Renal cortical epithelial cell (primary cell): ENCODE results near the gene ZNF227. TPM values are rescaled to one million over a fixed set of nuclear protein-coding genes. Genes with fewer than 3 reads are reported as not detected.
"Not testable (repeated sequence)": the region's sequence is repeated elsewhere in the genome, so short reads cannot be mapped to it uniquely, and the experiment has no call there.

Source experiments
- DNase-seq: peaks from one replicate; pipeline ENCODE4 v3.0.0-alpha.2; 2011; ENCODE audit warnings: low read depth
- total RNA-seq: library from RNA; depleted of rRNA; stranded (reverse); fragments of >200 nt; gene quantifications from 2 replicates; pipeline ENCODE4 v1.2.3, GENCODE V29; 2014

The ZNF227 gene
- total RNA-seq: 17.9 and 24.7 TPM in 2 replicates

DNA sequence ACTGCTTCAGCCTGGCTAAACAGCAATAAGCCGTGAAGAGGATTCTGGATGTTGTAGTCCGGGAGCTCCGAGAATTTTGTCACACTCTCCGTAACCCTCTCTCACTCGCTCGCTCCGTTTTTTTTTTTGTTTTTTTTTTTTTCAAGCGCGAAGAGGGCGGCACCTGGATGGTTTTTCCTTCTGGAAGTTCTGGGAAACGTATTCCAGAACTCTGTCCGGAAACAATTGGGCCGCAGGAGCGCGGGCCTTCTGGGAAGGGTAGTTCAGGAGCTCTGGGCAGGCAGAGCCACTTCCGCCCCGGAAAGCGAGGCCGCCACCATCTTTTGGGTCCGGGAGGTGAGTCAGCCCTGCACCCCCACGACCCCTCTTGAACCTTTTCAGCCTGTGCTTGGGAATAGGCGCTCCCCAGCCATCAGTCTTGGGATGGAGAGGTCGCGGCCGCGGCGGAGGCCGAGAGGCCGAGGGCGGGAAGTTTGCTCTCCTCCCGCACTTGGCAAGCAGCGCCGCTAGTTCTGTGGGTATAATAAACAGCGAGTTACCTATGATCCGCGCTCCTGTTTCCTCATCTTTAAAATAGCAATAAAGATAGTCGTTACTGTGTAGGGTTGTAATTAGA is at the start of gene ZNF227:
TSS of gene ZNF227 (plus strand) at position 283 of the 616 bp plus-strand sequence. CDS start 5,261 bp downstream, outside the sequence.
- peak; percentile 95 for DNase-seq

DNA sequence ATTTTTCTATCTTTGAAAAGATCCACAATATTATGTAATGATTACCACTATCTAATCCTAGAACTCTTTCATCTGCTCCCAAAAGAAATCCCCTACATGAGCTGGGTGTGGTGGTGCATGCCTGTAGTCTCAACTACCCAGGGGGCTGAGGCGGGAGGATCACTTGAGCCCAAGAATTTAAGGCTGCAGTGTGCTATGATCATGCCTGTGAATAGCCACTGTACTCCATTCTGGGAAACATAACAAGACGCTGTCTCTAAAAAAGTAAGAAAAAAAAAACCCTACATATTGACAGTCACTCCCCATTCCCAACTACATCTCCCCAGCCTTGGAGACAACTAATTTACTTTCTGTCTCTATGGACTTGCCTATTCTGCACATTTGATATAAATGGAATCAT is 48.5 kb upstream of the ZNF227 start:
- DNase-seq: no peak

DNA sequence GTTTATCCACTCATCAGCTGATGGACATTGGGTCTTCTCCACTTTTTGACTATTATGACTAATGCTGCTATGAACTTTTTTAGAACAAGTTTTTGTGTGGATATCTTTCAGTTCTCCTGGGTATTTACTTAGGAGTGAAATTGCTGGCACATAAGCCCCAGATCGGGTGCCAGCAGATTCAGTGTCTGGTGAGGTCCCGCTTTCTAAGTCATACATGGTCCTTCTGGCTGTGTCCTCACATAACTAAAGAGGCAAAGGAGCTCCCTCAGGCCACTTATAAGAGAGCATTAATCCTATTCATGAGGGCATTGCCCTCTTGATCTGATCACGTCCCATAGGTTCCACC is 48.0 kb upstream of the ZNF227 start:
- no peak for DNase-seq

DNA sequence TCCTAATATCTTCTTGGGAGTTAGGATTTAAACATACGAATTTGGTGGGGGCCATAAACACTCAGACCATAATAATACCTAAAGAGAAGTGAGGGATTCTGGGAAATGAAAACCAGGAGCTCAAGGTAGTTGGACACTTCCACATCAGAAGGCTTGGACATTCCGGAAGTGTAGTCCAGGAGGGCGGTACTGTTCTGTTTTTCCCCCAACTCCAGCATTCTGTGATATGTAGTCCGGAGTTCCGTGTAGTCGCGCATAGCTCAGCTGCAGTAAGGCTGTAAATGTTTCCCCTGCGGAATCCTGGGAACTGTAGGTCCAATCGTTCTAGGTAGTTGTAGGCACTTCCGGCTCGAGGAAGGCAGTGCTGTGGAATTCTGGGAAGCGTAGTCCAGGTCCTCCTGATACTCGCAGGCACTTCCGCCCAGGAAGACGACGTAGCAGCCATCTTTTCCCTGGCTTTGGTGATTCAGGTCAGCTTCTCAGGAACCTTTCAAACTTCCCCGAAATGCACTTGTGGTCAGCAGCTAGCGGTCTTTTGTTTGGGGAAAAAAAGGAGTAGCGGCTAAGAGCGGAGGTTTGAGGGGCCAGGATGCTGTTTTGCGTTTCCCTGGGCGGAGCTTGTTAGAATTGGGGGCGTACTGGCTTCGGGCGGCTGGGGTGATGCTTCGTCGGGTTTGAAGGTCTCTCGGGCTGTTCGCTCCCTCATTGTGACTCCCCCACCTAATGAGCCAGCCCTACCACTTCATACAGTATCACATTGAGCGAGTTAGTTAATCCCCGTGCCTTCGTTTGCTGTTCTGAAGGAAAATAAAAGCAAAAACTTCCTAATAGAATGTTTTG is 47.4 kb upstream of the ZNF227 start, which contains the start of gene ZNF226:
TSS of gene ZNF226 (plus strand) at position 428 of the 840 bp plus-strand sequence. CDS start 4,981 bp downstream, outside the sequence.
- peak; percentile 100 for DNase-seq

DNA sequence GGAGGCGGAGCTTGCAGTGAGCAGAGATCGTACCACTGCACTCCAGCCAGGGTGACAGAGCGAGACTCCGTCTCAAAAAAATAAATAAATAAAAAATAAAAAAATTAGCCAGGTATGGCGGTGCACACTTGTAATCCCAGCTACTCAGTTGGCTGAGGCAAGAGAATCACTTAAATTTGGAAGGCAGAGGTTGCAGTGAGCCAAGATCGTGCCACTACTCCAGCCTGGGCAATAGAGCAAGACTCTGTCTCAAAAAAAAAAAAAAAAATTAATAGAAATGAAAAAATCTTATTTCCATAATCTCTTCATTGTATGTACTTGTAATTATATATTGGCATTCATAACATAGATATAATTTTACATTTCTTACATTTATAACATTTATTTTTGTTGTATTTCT is 41.7 kb upstream of the ZNF227 start:
- not testable (repeated sequence) for DNase-seq

DNA sequence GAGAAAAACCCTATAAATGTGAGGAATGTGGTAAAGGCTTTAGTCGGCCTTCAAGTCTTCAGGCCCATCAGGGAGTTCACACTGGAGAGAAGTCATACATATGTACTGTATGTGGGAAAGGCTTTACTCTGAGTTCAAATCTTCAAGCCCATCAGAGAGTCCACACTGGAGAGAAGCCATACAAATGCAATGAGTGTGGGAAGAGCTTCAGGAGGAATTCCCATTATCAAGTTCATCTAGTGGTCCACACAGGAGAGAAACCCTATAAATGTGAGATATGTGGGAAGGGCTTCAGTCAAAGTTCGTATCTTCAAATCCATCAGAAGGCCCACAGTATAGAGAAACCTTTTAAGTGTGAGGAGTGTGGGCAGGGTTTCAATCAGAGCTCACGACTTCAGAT is 35.7 kb upstream of the ZNF227 start:
- no peak for DNase-seq

DNA sequence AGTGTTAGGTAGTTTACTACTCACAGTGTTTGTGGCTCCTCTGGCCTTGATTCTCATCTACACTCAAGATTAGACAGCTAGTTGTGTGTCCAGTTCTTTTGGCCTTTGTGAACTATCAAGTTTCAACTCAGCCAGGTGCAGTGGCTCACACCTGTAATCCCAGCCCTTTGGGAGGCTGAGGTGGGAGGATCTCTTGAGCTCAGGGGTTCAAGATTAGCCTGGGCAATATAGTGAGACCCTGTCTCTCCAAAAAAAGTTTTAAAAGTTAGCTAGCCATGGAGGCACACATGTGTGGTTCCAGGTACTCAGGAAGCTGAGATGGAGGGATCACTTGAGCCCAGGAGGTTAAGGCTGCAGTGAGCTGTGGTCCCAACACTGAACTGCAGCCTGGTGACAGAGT is 31.4 kb upstream of the ZNF227 start:
- DNase-seq: no peak

DNA sequence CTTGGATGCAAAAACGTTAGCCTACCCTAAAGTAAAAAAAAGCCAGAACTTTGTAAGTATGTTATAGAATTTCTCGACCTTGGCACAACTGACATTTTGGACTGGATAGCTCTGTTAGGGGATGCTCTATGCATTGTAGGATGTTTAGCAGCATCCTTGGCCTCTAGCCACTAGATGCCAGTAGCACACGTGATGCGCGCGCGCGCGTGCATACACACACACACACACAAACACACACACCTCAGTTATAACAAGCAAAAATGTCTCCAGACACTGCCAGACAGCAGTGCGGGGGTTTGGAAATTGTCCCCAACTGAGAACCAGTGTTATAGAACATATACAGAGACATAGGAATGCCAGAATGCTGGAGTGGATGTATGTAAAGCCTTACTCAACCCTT is 30.2 kb upstream of the ZNF227 start:
- DNase-seq: no peak

DNA sequence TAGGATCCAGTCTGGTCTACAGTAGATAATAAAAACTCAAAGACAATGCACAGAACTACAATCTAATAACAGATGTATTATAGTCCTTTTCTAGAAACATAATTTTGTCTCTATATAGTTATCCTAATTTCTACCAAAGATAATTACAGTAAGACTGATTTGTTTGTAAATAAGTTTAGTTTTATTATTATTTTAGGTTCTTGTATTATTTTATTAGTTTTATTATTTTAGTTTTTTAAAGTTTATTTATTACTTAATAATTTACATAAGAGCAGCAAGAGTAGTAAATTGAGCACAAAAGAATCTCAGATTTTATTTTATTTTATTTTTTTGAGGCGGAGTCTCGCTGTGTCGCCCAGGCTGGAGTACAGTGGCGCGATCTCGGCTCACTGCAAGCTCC is 22.3 kb upstream of the ZNF227 start:
- DNase-seq: no peak

DNA sequence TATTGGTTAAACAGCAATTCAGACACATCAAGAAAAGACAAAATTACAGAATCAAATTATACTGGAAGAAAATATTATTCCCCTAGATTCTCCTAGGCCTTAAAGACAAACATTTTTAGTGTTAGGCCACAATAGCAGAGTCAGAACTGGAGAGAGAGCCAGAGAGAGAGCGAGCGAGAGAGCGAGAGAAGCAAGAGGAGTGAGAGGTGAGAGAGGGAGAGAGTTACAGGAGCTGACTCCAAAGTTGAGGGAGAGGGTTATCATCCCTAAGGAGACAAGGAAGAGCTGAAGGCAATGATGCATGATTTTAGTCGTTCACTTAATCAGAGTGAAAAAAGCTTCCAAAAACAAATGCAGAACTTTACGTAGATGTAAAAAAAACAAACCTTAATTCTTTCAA is 20.2 kb upstream of the ZNF227 start:
- DNase-seq: no peak

DNA sequence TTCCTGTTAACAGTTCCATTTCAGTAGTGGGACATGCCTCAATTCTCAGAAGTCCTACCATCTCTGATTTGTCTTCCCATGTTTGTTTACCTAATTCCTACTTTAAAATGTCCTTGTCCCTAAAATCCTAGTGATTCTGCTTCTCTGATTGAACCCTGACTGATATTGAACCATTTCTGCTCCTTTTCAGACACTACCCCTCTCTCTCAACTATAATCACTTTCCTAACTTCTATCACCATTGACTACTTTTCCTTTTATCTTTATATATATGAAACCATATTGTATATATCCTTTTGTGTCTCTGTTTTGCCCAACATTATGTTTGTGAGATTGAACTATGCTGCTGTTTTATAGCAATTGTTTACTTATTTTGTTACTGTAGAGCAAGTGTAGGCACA is 15.6 kb upstream of the ZNF227 start:
- no peak for DNase-seq

DNA sequence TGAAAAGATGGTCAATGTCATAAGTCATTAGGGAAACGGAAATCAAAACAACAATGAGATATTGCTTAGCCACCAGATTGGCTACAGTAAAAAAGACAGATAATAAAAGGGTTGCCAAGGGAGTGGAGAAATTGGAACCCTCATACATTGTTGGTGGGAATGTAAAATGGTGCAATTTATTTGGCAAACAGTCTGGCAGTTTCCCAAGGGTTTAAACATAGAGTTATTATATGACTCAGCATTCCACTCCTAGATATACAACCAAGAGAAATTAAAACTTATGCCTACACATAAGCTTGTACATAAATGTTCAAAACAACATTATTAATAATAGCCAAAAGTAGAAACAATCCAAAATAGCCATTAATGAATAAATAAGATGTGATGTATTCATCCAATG is 9.9 kb upstream of the ZNF227 start:
- DNase-seq: no peak

DNA sequence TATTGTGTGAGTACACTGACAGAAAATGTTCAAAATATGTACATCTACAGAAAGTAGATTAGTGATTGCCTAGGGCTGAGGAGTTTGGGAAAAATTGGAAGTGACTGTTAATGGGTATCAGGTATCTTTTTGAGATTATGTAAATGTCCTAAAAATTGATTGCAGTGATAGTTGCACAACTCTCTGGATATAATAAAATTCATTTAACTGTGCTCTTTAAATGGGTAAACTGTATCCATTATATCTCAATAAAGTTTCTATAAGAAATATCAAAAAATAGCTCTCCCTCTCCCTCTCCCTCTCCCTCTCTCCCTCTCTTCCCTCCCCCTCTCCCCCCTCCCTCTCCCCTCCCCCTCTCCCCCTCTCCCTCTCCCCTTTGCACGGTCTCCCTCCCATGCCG is 9.4 kb upstream of the ZNF227 start:
- DNase-seq: no peak

DNA sequence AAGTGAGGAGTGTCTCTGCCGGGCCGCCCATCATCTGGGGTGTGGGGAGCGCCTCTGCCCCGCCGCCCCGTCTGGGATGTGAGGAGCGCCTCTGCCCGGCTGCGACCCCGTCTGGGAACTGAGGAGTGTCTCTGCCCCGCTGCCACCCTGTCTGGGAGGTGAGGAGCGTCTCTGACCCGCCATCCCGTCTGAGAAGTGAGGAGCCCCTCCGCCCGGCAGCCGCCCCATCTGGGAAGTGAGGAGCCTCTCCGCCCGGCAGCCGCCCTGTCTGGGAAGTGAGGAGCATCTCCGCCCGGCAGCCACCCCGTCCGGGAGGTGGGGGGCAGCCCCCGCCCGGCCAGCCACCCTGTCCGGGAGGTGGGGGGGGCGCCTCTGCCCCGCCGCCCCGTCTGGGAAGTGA is 8.5 kb upstream of the ZNF227 start:
- DNase-seq: not testable (repeated sequence)

DNA sequence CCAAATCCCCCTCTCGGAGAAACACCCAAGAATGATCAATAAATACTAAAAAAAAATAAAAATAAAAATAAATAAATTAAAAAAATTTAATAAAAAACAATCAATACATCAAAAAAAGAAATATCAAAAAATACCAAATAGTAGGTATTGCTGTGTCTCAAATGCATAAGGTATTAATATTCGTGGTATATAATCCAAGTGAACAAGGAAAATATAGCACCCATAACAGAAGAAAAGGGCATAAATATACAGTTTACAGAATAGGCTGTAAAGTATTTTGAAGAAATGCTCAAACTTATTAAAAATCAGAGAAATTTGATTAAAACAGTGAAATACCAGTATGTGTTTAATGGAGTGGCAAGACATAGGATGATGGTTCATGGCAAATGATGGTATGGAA is 7.6 kb upstream of the ZNF227 start:
- no peak for DNase-seq

DNA sequence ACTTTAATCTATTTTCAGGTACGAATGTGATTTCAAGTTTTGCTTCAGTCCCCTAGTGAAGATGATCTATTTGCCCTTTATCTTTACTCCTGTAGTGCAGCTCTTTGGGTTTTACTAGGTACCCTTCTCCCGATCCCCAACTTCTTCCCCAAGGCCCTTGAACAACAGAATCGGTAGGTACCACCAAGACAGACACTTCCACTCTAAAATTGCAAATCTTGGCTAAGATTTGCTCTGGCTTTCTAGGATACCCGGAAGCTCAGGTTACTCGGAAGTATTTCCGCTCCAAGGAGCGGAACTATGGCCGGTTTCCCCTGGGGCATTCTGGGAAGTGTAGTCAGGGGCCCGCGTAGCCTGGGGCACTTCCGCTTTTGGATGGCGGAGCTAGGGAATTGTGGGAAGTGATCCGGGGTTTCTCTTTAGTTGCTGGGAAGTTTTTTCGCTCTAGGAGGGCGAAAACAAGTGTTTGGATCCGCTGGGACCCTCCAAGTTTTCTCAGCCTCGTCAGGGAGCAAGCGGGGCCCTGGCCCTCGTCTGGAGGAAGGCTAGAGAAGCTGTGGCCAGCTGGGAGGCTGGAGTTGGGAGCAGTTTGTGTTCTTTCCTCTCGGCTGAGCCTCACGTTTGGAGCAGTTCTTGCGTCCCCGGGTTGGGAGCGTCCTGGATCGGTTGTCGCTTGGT is 5.1 kb upstream of the ZNF227 start:
- DNase-seq: peak; percentile 93

DNA sequence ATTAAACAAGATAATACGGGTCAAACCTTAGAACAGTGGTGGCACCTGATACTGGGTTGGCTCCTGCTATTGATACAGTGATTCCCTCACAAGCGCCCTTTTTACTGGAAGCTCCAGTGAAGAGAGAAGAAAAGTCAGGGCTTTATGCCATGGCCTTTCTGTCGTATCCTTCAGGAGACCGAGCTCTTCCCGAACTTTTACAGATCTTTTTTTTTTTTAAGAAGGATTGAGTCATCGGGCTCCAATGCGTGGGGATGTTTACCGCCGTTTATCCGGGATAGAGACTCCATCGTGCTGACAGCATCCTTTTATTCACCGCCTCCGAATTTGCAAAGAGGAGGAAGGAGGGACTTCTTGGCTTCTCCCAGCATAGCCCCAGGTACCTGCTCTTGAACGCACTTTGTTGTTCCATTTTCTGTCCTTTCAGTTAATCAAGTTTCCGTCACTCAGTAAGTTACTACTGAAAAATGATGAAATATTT is 574 bp downstream of the ZNF227 start:
- DNase-seq: peak; percentile 17

DNA sequence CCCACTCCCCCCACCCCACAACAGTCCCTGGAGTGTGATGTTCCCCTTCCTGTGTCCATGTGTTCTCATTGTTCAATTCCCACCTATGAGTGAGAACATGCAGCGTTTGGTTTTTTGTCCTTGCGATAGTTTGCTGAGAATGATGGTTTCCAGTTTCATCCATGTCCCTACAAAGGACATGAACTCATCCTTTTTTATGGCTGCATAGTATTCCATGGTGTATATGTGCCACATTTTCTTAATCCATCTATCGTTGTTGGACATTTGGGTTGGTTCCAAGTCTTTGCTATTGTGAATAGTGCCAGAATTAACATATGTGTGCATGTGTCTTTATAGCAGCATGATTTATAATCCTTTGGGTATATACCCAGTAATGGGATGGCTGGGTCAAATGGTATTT is 7.6 kb downstream of the ZNF227 start:
- DNase-seq: not testable (repeated sequence)

DNA sequence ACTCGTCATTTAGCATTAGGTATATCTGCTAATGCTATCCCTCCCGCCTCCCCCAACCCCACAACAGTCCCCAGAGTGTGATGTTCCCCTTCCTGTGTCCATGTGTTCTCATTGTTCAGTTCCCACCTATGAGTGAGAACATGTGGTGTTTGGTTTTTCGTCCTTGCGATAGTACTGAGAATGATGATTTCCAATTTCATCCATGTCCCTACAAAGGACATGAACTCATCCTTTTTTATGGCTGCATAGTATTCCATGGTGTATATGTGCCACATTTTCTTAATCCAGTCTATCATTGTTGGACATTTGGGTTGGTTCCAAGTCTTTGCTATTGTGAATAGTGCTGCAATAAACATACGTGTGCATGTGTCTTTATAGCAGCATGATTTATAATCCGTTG is 8.4 kb downstream of the ZNF227 start:
- DNase-seq: not testable (repeated sequence)

DNA sequence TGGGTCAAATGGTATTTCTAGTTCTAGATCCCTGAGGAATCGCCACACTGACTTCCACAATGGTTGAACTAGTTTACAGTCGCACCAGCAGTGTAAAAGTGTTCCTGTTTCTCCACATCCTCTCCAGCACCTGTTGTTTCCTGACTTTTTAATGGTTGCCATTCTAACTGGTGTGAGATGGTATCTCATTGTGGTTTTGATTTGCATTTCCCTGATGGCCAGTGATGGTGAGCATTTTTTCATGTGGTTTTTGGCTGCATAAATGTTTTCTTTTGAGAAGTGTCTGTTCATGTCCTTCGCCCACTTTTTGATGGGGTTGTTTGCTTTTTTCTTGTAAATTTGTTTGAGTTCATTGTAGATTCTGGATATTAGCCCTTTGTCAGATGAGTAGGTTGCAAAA is 9.0 kb downstream of the ZNF227 start:
- not testable (repeated sequence) for DNase-seq

DNA sequence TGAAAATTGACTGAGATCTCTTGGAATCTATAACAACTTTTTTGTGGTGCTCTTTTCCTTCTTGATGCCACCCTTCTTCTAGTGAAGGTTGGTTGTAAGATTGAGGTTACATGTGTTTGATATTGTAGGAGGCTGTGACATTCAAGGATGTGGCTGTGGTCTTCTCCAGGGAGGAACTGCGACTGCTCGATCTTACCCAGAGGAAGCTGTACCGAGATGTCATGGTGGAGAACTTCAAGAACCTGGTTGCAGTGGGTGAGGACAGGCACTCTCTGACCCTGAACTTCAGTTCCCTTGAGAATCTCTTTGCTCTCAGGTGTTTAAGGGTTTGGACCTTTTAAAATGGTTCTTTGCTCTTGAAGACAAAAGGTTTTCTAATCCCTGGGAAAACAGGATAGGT is 16.0 kb downstream of the ZNF227 start:
- no peak for DNase-seq

DNA sequence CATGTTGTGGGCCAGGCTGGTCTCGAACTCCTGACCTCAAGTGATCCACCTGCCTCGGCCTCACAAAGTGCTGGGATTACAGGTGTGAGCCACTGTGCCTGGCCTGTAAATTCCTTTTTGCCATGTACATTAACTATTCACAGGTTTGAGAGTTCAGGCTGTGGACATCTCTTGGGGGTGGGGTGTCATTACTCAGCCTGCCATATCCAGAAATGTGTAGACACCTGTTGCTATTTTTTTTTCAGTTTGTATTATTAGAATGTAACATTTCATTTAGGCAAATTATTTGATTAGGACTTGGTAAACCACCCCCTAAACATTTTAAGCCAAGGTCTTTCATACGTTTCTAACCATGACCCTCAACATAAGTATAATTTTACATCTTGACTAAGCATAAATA is 20.5 kb downstream of the ZNF227 start:
- DNase-seq: no peak

DNA sequence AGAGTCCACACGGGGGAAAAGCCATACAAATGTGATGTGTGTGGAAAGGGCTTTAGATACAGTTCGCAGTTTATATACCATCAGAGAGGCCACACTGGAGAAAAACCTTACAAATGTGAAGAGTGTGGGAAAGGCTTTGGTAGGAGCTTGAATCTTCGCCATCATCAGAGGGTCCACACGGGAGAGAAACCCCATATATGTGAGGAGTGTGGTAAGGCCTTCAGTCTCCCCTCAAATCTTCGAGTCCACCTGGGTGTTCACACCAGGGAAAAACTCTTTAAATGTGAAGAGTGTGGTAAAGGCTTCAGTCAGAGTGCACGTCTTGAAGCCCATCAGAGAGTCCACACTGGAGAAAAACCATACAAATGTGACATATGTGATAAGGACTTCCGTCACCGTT is 24.1 kb downstream of the ZNF227 start:
- no peak for DNase-seq
